Activated naive CD8-positive, alpha-beta T cell treated with anti-CD3 and anti-CD28 coated beads, Interleukin-2, amount 50 U/mL, for 16 hours (primary cell): ENCODE data around the gene CYP4B1.

Source experiments
- DNase-seq: peaks from one replicate; pipeline ENCODE4 v3.0.0-alpha.2; 2020; ENCODE audit warnings: low read depth, low spot score

The CYP4B1 gene

GRCh38 chr1:46797696-46798470 is 963 bp upstream of the CYP4B1 start:
- DNase-seq: no peak

GRCh38 chr1:46800742-46801141 is 1.9 kb downstream of the CYP4B1 start:
- no peak for DNase-seq

- no peak for DNase-seq
Observed at GRCh38 chr1:46801323-46802055, 2.6 kb downstream of the CYP4B1 start.

GRCh38 chr1:46802081-46802480 is 3.2 kb downstream of the CYP4B1 start:
- no peak for DNase-seq

- no peak for DNase-seq
Observed at GRCh38 chr1:46802901-46803574, 4.2 kb downstream of the CYP4B1 start.

- DNase-seq: no peak
Observed at GRCh38 chr1:46804027-46804889, 5.4 kb downstream of the CYP4B1 start.

GRCh38 chr1:46804926-46805325 is 6.1 kb downstream of the CYP4B1 start:
- DNase-seq: no peak

GRCh38 chr1:46805755-46806154 is 6.9 kb downstream of the CYP4B1 start:
- no peak for DNase-seq

GRCh38 chr1:46806196-46807020 is 7.6 kb downstream of the CYP4B1 start:
- no peak for DNase-seq

- no peak for DNase-seq
Observed at GRCh38 chr1:46807046-46807972, 8.5 kb downstream of the CYP4B1 start.

GRCh38 chr1:46809071-46809470 is 10.2 kb downstream of the CYP4B1 start:
- DNase-seq: no peak

- DNase-seq: no peak
Observed at GRCh38 chr1:46809904-46810303, 11.1 kb downstream of the CYP4B1 start.

- DNase-seq: no peak
Observed at GRCh38 chr1:46810596-46810995, 11.8 kb downstream of the CYP4B1 start.

- no peak for DNase-seq
Observed at GRCh38 chr1:46811053-46811452, 12.2 kb downstream of the CYP4B1 start.

- no peak for DNase-seq
Observed at GRCh38 chr1:46812065-46812963, 13.5 kb downstream of the CYP4B1 start.

GRCh38 chr1:46812996-46813857 is 14.4 kb downstream of the CYP4B1 start:
- no peak for DNase-seq

- no peak for DNase-seq
Observed at GRCh38 chr1:46813858-46814396, 15.1 kb downstream of the CYP4B1 start.
